Smooth muscle cell (in vitro differentiated cells): Measurements from ENCODE around the gene SPPL2C. TPM values are rescaled to one million over a fixed set of nuclear protein-coding genes. Genes with fewer than 3 reads are reported as not detected.

Experiments
- DNase-seq: peaks from one replicate; lab custom pipeline; 2025; ENCODE audit not compliant: unreplicated experiment; lab: John Stamatoyannopoulos, UW
- H2AFZ ChIP-seq: fragments of 200-600 bp; sonication (generic); 2 replicates; pipeline ENCODE4 v1.6.0; 2016; ENCODE audit warnings: antibody characterized with exemption, low read depth, mild to moderate bottlenecking
- H3F3A ChIP-seq: fragments of 200-600 bp; sonication (generic); 2 replicates; pipeline ENCODE4 v1.6.0; 2017; ENCODE audit warnings: antibody characterized with exemption, low read depth
- H3K27ac ChIP-seq: fragments of 200-600 bp; sonication (generic); 2 replicates; pipeline ENCODE4 v1.5.1; 2016; ENCODE audit warnings: low read depth, mild to moderate bottlenecking
- H3K27me3 ChIP-seq: fragments of 200-600 bp; sonication (generic); 2 replicates; pipeline ENCODE4 v1.6.1; 2016; ENCODE audit warnings: low read depth, mild to moderate bottlenecking
- H3K36me3 ChIP-seq: fragments of 200-600 bp; sonication (generic); 2 replicates; pipeline ENCODE4 v1.5.1; 2016; ENCODE audit warnings: low read depth
- H3K4me1 ChIP-seq: fragments of 200-600 bp; sonication (generic); 2 replicates; pipeline ENCODE4 v1.5.1; 2016; ENCODE audit warnings: low read depth
- H3K4me2 ChIP-seq: fragments of 200-600 bp; sonication (generic); 2 replicates; pipeline ENCODE4 v1.6.0; 2016; ENCODE audit warnings: mild to moderate bottlenecking
- H3K4me3 ChIP-seq: fragments of 200-600 bp; sonication (generic); 2 replicates; pipeline ENCODE4 v1.5.1; 2016; ENCODE audit warnings: mild to moderate bottlenecking
- H3K79me2 ChIP-seq: fragments of 200-600 bp; sonication (generic); 2 replicates; pipeline ENCODE4 v1.6.0; 2016; ENCODE audit warnings: low read depth, mild to moderate bottlenecking
- H3K9ac ChIP-seq: fragments of 200-600 bp; sonication (generic); 2 replicates; pipeline ENCODE4 v1.6.0; 2016; ENCODE audit warnings: low read depth
- H3K9me3 ChIP-seq: fragments of 200-600 bp; sonication (generic); replicated peaks from 2 replicates; pipeline ENCODE4 v1.5.1; 2016; ENCODE audit warnings: low read depth
- H4K20me1 ChIP-seq: fragments of 200-600 bp; sonication (generic); 2 replicates; pipeline ENCODE4 v1.6.0; 2016; ENCODE audit warnings: low read depth
- WGBS: methylation state at CpG from one replicate; pipeline ENCODE4 v1.1.7; 2016; ENCODE audit warnings: low lambda C conversion rate; 5-methylcytosine and 5-hydroxymethylcytosine counted together
- polyA plus RNA-seq: library from polyadenylated mRNA; unstranded; fragments of >200 nt; fragmentation: Nextera tagmentation; extraction: Ambion mirVana; gene quantifications from 2 replicates; pipeline ENCODE4 v1.2.1, GENCODE V29; 2016
- total RNA-seq: library from RNA; depleted of rRNA; stranded (reverse); fragments of >200 nt; gene quantifications from 2 replicates; pipeline ENCODE4 v1.2.3, GENCODE V29; 2014
- TF ChIP-seq, protein P1 (sequence below): fragments of 200-600 bp; sonication (generic); IDR thresholded peaks from 2 replicates; pipeline ENCODE4 v1.5.1; 2017; ENCODE audit warnings: borderline replicate concordance, mild to moderate bottlenecking, antibody characterized with exemption; ENCODE audit not compliant: insufficient read depth, poor library complexity, severe bottlenecking

Gene SPPL2C
- total and polyA plus RNA-seq, 2 experiments from 2014 or later = not detected

DNA sequence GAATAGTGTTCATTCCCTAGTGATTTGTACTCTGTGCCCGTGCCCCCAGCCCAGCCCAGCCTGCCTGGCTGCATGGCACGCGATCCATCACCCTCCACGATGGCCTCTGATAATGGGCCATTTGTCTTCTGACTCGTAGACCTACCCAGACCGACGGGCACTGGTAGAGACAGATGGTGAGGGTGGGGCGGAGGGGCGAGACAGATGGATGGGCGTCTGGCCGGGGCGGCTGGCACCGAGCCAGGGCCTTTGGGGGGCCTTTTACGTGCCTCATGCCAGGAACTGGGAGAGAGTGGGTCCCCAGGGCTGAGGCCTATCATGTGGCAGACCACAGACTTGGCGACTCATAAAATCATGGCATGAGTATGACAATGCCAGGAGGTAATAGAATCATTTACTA lies 35.2 kb upstream of the SPPL2C start:
- H3K27ac ChIP-seq = no peak overlapping the region
- 89% methylated on average over 15 of the region's 15 CpGs for WGBS
- peaks cover 22% of the 10 kb centered on the region for H3K27me3 ChIP-seq
- no peaks in the 10 kb centered on the region for H4K20me1 ChIP-seq
- H3K9ac ChIP-seq = no peak overlapping the region
- no peaks in the 10 kb centered on the region for H3K9me3 ChIP-seq
- H3F3A ChIP-seq = no peaks in the 10 kb centered on the region
- no peak overlapping the region for H3K4me3 ChIP-seq
- no peaks in the 10 kb centered on the region for H3K79me2 ChIP-seq
- no peaks in the 10 kb centered on the region for H3K4me1 ChIP-seq
- no peaks in the 10 kb centered on the region for H3K36me3 ChIP-seq
- no peak for DNase-seq
- TF ChIP-seq, protein P1, sequence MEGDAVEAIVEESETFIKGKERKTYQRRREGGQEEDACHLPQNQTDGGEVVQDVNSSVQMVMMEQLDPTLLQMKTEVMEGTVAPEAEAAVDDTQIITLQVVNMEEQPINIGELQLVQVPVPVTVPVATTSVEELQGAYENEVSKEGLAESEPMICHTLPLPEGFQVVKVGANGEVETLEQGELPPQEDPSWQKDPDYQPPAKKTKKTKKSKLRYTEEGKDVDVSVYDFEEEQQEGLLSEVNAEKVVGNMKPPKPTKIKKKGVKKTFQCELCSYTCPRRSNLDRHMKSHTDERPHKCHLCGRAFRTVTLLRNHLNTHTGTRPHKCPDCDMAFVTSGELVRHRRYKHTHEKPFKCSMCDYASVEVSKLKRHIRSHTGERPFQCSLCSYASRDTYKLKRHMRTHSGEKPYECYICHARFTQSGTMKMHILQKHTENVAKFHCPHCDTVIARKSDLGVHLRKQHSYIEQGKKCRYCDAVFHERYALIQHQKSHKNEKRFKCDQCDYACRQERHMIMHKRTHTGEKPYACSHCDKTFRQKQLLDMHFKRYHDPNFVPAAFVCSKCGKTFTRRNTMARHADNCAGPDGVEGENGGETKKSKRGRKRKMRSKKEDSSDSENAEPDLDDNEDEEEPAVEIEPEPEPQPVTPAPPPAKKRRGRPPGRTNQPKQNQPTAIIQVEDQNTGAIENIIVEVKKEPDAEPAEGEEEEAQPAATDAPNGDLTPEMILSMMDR = no peak
- no peak overlapping the region for H2AFZ ChIP-seq
- no peak overlapping the region for H3K4me2 ChIP-seq

DNA sequence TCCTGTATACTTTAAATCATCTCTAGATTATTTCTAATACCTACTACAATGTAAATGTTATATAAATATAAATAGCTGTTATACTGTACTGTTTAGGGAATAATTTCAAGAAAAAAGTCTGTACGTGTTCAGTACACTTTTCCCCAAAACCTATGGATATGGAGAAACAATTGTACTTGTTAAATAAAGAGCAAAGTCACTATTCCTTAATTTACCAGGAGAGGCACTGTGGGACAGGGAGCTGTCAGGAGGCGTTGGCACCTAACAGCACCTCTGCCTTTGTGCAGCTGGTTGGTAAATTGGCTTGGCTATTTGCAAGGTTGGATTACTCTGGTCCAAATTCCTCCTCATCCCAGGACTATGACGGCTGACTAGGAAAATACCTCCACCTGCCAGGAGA lies 32.6 kb upstream of the SPPL2C start:
- Histone ChIP-seq H3F3A (no peaks in the 10 kb centered on the region), H3K4me3 (no peak overlapping the region), H3K9me3 (no peaks in the 10 kb centered on the region), H2AFZ (no peak overlapping the region), H3K4me2 (no peak overlapping the region), H3K36me3 (no peaks in the 10 kb centered on the region), H4K20me1 (no peaks in the 10 kb centered on the region), H3K79me2 (no peaks in the 10 kb centered on the region), H3K4me1 (no peaks in the 10 kb centered on the region), H3K9ac (no peak overlapping the region), H3K27me3 (peaks cover 3% of the 10 kb centered on the region), H3K27ac (no peak overlapping the region)
- DNase-seq = no peak
- WGBS = 75% methylated on average over 3 of the region's 3 CpGs
- TF ChIP-seq, protein P1 = no peak

DNA sequence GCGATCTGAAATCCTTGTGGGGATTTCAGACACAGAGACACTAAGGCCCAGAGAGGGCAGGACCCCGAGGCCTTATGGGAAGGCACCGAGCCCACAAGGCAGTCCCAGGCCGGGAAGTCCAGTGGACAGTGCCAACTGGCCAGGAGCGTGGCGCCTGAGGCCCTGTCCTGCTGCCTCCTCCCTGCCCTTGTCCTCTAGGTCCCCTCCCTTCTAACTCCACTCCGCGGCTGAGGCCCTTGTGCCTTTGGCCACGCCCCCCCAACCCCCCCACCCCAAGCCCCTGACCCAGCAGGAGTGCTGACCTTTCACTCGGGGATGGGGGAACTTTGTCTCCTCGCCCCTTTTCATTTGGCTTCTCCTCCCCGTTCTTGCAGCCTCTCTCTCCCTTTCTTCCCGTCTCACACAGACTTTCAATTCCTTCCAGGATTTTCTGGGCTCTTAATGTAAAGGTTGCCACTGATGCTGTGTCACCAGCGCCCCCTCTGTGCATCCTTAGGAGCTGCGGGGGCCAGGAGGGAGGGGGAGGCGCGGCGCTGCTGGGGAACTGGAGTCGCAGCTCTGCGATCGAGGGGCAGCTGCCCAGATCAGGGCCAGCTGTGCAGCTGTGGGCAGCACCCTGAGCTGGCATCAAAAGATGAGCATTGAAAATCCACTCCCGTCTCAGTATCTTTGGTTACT lies 31.5 kb upstream of the SPPL2C start:
- DNase-seq = no peak
- no peaks in the 10 kb centered on the region for H3K79me2 ChIP-seq

More for the DNA sequence above, 31.5 kb upstream of the SPPL2C start:
- no peak overlapping the region for H3K4me2 ChIP-seq
- H3K4me3 ChIP-seq = no peak overlapping the region
- no peaks in the 10 kb centered on the region for H3F3A ChIP-seq
- H3K4me1 ChIP-seq = no peaks in the 10 kb centered on the region
- TF ChIP-seq, protein P1 = peak; percentile 47
- no peak overlapping the region for H2AFZ ChIP-seq
- H3K36me3 ChIP-seq = no peaks in the 10 kb centered on the region
- 26% methylated on average over 22 of the region's 22 CpGs for whole genome bisulfite sequencing
- no peaks in the 10 kb centered on the region for H4K20me1 ChIP-seq
- no peaks in the 10 kb centered on the region for H3K9me3 ChIP-seq
- no peak overlapping the region for H3K27ac ChIP-seq
- H3K27me3 ChIP-seq = no peaks in the 10 kb centered on the region
- H3K9ac ChIP-seq = no peak overlapping the region
